ENCODE measurements around the gene ZNF555.
"Not testable (repeated sequence)": the region's sequence is repeated elsewhere in the genome, so short reads cannot be mapped to it uniquely, and the experiment has no call there.

Gene ZNF555

DNA sequence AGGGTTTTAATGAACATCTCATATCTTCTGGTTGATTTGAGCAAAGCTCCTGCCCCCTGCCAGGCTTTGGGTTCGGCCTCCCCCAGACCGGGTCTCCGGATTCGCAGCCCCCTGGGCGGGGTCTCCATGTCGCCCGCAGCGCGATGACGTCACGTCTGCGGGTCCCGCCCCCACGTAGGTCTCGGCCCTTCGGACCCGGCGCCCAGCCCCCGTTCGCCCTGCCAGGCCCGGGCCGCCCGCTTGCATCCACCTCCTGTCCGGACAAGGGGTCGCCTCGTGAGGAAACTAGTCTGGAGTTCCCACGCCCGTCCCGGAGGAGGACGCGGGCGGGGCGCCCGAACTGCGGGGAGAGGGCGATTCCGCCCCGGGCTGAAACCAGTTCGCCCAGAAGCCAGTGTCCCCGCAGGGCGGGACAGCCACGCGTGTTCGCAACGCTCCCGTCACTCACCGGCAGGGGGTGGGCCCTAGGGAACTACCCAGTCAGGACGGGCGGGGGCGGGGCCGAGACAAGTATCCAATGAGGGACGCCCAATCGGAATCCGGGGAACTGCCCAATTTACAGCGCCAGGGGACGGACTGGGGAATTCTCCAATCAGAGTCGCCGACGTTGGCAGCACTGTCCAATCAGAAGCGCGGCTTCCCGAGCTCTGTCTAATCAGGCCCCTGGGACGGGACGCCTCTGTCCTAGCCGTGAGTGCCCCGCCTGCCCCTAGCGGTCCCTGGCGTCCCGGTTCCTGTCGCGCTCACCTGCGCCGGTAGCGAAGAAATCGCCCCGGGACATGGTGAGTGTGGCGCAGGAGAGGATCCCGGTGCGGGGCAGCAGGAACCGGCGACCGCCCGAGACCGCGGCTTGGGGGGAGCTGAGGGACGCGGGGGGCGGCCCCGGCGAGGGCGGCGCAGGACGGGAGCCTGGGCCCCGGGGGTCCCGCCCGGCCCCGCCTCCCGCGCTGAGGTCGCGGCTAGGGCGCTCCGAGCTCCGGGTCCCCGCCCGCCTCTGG, at the start of gene ZNF555:
ZNF555 (plus strand) TSS at position 682 of the 998 bp plus-strand sequence; CDS start at position 780, 98 bp downstream.
- FAIRE-seq: peak; percentile 89

DNA sequence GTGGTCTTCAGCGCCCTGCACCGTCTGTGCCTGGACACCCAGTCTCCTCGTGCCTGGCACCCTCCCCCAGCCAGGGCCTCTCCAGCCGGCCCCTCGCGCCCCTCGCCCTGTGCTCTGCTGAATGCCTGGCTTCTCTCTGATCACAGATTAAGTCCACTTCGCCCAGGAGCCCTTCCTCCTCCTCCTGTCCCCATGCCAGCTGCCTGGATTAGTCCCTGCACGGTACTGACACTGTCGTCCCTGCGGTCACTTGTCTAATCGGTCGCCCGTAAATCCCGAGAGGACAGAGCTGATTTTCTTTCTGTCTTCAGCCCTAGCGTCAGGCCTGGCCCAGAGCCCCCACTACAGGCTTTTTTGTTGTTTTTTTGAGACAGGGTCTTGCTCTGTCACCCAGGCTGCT, 49.4 kb upstream of the ZNF555 start:
- FAIRE-seq: no peak

DNA sequence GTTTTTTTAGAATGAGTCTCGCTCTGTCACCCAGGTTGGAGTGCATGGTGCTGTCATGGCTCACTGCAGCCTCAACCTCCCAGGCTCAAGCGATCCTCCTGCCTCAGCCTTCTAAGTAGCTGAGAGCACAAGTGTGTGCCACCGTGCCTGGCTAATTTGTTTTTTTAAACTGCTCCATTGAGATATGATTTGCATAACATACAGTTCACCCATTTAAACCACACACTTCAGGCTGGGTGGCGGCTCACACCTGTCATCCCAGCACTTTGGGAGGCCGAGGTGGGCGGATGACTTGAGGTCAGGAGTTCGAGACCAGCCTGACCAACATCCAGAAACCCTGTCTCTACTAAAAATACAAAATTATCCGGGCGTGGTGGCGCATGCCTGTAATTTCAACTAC, 48.6 kb upstream of the ZNF555 start:
- not testable (repeated sequence) for FAIRE-seq

DNA sequence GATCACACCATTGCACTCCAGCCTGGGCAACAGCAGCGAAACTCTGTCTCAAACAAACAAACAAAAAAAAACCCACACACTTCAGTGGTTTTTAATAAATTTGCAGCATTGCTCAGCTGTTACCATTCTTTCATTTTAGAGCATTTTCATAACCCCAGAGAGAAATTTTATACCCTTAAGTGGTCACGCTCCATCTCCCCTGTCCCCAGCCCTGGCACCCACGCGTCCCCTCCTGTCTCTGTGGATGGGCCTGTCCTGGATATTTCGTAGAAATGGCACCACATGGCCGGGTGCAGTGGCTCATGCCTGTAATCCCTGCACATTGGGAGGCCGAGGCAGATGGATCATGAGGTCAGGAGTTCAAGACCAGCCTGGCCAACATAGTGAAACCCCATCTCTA, 48.1 kb upstream of the ZNF555 start:
- no peak for FAIRE-seq

DNA sequence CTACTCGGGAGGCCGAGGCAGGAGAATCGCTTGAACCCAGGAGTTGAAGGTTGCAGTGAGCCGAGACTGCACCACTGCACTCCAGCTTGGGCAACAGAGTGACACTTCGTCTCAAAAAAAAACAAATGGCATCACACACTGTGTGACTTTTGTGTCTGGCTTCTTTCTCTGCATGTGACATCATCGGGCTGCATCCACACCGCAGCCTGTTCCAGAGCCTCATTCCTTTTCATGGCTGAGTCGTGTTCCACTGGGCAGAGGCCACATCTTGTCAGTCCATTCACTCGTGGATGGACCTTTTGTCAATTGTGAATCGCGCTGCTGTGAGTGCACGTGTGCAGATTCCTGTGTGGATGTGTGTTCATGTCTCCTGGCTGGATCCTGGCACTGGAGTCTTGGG, 47.7 kb upstream of the ZNF555 start:
- FAIRE-seq: no peak

DNA sequence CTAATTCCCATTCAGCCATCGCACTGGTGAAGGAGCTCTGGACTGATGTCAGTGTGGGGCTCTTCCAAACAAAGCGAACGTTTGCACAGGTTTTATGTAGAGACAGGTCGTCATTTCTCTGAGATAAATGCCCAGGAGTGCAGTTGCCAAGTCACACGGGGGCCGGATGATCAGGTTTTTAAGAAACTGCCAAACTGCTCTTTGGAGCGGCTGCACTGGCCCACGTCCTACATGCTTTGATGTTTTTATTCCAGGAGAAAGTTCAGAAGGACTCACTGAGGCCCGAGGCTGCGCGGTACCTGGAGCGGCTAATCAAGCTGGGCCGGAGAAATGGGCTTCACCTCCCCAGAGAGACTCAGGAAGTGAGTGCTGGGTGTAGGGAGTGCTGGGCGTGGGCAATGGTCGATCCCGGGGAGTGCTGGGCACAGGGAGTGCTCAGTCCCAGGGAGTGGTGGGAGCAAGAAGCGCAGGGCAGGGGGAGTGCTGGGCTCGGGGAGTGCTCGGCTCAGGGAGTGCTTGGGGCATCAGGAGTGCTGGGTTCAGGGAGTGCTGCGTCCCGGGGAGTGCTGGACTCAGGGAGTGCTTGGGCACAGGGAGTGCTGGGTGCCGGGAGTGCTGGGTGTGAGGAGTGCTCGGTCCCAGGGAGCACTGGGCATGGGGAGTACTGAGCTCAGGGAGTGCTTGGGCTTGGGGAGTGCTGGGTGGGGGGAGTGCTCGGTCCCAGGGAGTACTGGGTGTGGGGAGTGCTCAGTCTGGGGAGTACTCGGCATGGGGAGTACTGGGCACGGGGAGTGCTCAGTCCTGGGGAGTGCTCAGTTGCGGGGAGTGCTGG, 45.2 kb upstream of the ZNF555 start:
- FAIRE-seq: no peak

DNA sequence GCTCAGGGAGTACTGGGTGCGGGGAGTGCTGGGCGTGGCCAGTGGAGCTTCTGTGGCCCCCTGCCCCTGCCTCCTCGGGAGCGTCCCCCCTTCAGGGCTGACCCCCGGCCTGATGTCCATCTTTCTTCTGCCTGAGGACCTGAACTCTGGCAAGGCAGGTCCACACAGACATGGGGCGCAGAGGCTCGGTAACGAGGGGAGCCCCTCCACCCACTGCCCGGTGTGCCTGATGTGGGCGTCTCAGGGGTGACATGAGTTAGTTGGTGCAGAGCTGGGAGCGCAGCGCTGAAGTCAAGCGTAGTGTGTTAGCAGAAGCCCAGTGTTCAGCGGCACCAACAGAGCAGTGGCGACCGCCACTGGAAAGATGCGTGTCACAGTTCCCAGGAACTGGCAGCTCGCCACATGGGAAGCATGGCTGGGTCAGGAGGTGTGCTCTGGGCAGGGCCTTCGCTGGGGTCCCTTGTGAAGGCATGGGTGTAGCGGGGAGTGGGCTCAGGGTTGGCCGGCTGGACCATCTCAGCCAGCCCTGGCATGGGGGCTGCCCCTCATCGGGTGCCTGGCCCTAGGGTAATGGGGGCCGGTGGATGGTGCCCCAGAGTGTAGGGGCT, 44.5 kb upstream of the ZNF555 start:
- no peak for FAIRE-seq

DNA sequence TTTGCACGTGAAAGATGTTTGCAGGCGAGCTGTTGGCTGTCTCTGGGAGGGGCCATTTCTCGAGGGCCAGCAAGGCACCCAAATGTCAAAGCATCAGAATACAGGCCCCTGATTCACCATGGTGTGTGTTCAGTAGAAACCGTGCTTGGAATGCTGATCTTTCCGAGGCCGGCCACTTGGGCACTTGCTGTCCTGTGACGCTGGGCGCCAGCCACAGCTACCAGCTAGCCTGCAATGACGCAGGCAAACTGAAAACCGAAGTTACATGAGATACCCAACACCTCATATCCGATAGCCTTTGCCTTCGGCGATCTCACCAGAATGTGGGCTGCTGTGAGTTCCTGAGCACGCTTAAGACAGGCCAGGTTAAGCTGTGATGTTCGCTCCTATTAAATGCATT, 44.0 kb upstream of the ZNF555 start:
- no peak for FAIRE-seq

DNA sequence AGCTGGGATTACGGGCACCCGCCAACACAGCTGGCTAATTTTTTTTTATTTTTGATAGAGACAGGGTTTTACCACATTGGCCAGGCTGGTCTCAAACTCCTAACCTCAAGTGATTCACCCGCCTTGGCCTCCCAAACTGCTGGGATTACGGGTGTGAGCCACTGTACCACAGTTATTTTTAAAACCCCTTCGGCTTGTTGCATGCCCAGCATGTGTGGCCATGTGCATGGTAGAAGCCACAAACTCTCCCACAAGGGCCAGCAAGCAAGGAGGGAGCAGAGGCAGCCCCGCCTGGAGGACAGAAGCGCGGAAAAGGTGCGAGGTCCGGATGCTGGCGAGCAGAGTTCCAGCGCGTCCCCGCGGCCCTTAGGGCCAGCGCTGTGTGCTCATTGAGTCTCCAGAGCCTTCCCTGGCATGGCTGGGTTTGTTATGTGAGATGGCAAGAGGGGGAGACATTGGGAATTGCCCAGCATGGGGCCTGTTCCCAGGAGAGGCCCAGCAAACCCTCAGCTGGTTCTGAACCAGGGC, 43.1 kb upstream of the ZNF555 start:
- no peak for FAIRE-seq

DNA sequence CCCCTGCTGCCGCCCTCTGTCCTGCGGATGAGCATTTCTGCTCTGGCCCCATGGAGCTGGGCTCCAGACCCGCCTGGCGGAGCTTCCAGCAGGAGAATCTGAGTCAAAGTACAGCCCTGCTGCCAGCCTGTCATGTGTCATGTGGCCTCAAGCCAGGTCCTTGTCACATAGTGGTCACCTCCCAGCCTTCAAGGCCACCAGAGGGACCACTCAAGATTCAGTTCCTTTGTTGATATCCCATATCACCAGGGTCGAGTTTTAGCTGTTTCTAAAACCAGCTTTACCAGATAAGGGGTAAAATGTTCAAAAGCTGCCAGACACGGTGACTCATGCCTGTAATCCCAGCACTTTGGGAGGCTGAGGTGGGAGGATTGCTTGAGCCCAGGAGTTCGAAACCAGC, 42.5 kb upstream of the ZNF555 start:
- no peak for FAIRE-seq

DNA sequence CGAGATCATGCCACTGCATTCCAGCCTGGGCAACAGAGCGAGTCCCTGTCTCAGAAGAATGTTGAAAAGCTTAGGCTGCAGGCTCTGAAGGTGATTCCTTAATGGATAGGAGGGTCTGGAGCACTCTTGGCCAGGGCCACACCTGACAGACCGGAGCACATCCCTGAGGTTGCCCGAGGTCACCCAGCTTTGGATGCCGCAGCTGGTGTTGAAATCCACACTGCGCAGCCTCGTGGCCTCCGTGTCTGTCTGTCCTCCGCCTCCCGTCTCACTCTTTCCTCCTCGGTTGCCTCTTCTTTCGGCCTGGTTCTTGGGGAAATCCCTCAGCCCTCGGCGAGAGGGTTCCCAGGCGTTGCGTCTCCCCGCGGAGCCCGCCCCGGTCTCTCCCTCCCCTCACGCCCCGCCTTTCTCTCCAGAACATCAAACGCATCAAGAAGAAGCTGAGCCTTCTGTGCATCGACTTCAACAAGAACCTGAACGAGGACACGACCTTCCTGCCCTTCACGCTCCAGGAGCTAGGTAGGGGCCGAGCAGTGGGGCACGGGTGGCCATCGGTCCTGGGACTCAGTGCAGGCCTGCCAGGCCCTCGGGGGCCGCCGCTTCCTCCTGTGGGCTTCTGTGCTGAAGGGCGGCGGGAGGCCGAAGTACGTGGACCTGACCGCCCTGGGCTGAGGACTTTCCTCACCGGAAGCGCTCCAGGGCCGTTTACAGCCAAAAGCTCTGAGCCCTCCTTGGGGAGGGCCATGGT, 41.8 kb upstream of the ZNF555 start:
- no peak for FAIRE-seq

DNA sequence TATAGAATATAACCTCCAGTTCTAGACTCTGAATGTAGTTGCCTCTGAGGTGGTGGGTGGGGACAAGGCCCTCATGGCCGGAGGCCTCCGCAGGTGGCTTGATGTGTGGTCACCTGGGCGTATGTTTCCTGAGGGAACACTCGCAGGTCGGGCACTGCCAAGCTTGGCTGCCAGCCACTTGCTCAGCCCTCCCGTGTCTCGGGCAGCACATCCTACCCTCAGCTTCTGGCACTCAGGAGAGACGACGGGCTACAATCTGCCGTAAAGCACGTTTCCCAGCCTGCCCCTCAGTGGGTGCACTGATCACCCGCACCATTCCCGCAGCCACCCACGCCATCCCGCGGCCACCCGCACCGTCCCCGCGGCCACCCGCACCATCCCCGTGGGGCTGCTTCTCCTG, 40.8 kb upstream of the ZNF555 start:
- no peak for FAIRE-seq

DNA sequence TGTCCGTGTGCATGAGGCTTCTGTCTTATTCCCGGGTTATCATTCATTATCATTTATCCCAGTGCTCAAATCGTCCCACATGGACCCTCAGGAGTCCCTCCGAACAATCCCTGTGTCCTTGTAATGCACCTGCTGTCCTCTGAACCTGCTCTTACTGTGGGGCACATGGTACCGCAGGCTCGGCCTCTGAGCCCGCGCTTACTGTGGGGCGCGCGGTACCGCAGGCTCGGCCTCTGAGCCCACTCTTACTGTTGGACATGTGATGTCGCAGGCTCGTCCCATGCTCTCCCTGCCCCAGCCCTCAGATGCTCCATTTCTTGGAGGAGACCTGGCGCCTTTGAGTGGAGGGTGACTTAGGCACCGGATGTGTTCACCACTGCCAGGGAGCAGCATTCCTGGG, 38.4 kb upstream of the ZNF555 start:
- FAIRE-seq: no peak

DNA sequence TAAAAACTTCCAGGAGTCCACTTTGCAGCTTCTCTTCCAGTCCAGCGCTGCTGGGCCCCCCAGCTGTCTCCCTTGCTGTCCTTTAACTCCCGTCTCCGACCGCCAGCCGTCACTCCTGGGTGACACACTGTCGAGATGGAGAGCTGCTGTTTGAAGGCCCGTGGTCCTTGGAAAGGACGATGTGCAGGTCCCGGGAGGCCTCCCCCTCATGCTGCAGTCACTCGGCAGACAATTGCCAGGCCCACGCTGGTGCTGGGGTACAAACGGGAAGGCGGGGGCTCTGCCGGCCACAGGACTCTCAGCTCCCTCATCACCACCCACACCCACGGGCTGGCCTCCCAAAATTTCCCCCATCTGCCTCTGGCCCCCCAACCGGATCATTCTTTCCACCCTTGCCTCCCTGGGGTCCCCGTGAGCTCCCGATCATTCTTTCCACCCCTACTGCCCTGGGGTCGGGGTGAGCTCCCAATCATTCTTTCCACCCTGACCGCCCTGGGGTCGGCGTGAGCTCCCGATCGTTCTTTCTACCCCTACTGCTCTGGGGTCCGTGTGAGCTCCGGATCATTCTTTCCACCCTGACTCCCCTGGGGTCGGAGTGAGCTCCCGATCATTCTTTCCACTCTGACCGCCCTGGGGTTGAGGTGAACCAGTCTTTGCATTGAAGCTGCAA, 37.7 kb upstream of the ZNF555 start:
- no peak for FAIRE-seq

DNA sequence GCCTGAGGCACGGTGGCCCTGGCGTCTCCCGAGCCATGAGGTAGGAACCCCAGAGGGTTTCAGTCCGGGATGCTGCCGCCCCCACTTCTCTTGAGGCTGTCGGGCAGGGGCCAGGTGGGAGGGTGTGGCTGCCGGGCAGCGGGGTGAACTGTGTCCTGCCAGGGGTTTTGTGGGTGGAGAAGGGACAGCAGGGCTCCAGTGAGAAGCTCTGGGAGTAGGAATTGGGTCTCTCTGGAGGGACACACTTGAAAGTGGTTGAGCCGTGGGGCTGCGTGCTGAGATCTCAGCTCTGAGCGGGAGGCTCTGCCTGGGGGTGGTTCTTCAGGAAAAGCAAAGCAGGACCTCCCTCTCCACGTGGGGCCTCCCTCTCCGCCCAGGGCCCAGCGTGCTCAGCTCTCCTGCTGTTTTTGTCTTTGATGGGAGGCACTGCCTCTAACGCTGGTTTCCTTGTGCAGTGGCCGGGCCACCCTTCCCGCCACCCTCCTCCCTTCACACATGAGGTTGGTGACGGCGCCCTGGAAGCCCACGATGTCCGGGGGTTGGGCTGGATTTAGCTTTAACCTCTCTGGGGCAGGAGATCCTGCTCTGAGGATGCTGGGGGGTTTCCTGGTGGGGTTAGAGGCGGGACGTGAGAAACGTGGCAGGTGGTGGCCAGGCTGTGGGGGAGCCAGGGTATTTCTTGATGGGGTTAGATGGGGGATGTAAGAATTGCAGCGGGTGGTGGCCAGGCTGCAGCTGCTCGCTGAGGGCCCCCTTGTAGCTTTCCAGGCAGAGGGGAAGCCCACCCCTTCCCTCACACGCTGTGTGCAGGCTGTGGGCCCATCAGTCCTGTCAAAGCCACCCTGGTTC, 36.9 kb upstream of the ZNF555 start:
- FAIRE-seq: no peak

DNA sequence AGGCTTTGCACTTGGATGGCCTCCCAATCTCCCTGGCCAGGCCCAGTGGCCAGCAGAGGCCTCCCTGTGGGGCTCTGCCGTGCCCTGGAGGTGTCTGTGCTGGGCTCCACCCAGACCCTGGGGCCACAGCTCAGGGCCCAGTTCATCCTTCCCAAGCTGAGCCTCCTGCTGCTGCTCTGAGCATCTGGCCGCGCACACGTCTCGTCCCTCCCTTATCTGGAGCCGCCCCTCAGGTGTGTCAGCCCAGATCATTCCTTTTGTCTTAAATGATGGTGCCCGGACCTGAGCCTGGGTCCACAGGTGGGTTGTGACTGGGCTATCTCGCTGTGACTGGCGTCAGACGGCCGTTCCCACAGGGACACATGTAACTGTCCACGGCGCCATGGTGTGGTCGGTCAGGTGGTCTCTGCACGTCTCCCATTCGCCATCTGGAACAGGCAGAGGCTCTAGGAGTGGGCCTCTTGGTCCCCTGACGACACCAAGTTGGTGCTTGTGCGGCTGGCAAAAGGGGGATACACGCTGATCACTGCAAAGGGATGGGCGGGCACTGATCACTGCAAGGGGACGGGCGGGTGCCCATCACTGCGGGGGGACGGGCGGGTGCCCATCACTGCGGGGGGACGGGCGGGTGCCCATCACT, 35.9 kb upstream of the ZNF555 start:
- no peak for FAIRE-seq

DNA sequence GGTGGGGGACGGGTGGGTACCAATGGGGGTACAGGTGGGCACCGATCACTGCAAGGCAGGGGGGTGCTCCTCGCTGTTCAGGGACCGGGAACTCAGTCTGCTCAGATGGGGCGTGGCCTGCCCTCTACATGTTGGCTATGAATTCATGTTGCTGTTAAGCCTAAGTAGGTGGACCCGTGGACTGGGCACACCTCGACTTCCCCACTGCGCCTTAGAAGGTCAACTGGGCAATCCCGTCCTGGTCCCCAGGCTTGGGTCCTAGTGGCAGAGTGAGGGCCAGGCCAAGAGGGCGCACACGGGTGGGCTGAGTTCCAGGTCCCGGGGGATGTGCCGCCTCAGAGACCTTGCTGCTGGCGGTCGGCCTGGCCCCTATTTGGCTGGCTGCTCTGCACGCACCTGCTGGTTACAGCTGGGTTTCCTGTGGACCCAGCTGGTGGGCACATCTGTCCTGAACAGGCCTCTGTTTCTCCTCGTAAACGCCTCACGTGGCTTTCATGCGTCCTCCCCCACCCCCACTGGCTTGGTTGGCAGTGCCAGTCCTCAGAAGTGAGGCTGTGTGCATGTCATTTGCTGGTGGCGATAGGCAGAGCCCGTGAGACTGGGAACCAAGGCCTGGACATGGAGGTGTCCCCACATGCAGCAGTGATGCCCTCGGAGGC, 35.2 kb upstream of the ZNF555 start:
- FAIRE-seq: no peak

DNA sequence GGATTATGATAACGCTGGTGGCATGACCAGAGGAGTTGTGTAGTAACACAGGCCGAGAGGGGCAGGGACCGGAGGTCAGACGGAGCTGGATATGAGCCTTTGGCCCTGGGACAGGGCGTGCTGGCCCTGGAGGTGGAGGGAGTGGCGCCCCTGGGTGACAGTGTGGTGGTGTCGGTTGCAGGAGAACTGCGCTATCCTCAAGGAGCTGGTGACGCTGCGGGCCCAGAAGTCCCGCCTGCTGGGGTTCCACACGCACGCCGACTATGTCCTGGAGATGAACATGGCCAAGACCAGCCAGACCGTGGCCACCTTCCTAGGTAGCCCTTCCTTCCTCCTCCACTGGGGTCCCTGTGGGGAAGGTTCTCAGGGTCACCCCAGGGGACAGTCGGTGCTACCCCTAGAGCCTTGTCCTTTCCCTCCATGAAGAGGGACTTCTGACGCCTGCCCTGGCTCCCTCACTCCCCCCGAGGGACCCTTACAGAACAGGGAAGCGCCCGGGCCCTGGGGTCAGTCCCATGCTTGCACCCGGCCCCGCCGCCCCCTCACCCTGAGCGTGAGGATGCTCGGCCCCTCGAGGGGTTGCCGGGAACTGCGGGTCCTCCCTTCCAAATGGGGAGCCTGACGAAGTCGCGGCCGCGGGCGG, 34.4 kb upstream of the ZNF555 start:
- FAIRE-seq: no peak

Data from endometrium (tissue), 2 donors.